Measurements from ENCODE around the gene MAN1B1.

- TF ChIP-seq POLR2AphosphoS5 (IDR thresholded peaks at IDR 0.05; ENCODE audit: insufficient read depth, low read depth, low read length) (no peak), POLR2A (IDR thresholded peaks at IDR 0.05; ENCODE audit: low read depth, low read length) (no peak)
- TF ChIP-seq, protein P1, sequence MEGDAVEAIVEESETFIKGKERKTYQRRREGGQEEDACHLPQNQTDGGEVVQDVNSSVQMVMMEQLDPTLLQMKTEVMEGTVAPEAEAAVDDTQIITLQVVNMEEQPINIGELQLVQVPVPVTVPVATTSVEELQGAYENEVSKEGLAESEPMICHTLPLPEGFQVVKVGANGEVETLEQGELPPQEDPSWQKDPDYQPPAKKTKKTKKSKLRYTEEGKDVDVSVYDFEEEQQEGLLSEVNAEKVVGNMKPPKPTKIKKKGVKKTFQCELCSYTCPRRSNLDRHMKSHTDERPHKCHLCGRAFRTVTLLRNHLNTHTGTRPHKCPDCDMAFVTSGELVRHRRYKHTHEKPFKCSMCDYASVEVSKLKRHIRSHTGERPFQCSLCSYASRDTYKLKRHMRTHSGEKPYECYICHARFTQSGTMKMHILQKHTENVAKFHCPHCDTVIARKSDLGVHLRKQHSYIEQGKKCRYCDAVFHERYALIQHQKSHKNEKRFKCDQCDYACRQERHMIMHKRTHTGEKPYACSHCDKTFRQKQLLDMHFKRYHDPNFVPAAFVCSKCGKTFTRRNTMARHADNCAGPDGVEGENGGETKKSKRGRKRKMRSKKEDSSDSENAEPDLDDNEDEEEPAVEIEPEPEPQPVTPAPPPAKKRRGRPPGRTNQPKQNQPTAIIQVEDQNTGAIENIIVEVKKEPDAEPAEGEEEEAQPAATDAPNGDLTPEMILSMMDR (IDR thresholded peaks at IDR 0.05; ENCODE audit: extremely low read depth in 1 of 2, insufficient read depth in 1 of 2, low read depth in 1 of 2, low read length in 2 of 2) = no peak
Measured at GRCh38 chr9:137084526-137084925, 2.3 kb upstream of the MAN1B1 start.

Data from endothelial cell of umbilical vein (primary cell).